Activated CD4-positive, alpha-beta memory T cell treated with anti-CD3 and anti-CD28 coated beads, Interleukin-2, amount 10 ng/mL, durations not matched to agents 7 days and 5 days (primary cell): Measurements from ENCODE around the gene DCUN1D2. TPM values are rescaled to one million over a fixed set of nuclear protein-coding genes. Genes with fewer than 3 reads are reported as not detected.
A peak's percentile ranks its signal among the peaks of the same experiment; 100 is the strongest.

Source experiments
- CTCF ChIA-PET: fragments of 350-600 bp; sonication (Branson Sonifier 250); formaldehyde crosslinking; loops from one replicate; lab custom pipeline; 2021; ENCODE audit warnings: antibody characterized with exemption, inconsistent platforms; lab: Charles Lee
- POLR2A ChIA-PET: fragments of 350-600 bp; sonication (Branson Sonifier 250); formaldehyde crosslinking; loops from one replicate; lab custom pipeline; 2021; ENCODE audit warnings: antibody characterized with exemption; lab: Charles Lee
- DNase-seq: peaks from one replicate; pipeline ENCODE4 v3.0.0-alpha.2; 2020
- H3K27ac Mint-ChIP-seq: one replicate; pipeline ENCODE4 v1.8.0; 2021; ENCODE audit warnings: mild to moderate bottlenecking, mixed read lengths
- H3K27me3 Mint-ChIP-seq: one replicate; pipeline ENCODE4 v1.8.0; 2021; ENCODE audit warnings: mixed read lengths
- H3K36me3 Mint-ChIP-seq: one replicate; pipeline ENCODE4 v1.8.0; 2021; ENCODE audit warnings: low read depth, mixed read lengths
- H3K4me1 Mint-ChIP-seq: one replicate; pipeline ENCODE4 v1.8.0; 2021; ENCODE audit warnings: mixed read lengths
- H3K4me3 Mint-ChIP-seq: one replicate; pipeline ENCODE4 v1.8.0; 2021; ENCODE audit warnings: mild to moderate bottlenecking, mixed read lengths
- H3K9me3 Mint-ChIP-seq: one replicate; pipeline ENCODE4 v1.8.0; 2021; ENCODE audit warnings: mixed read lengths
- total RNA-seq, 2 experiments: library from RNA; stranded (reverse); gene quantifications; one replicate each; pipeline ENCODE4 v1.2.3, GENCODE V29; 2021

Gene DCUN1D2
- total RNA-seq, 2 experiments from 2014 or later: 17.0 to 17.7 TPM

DNA sequence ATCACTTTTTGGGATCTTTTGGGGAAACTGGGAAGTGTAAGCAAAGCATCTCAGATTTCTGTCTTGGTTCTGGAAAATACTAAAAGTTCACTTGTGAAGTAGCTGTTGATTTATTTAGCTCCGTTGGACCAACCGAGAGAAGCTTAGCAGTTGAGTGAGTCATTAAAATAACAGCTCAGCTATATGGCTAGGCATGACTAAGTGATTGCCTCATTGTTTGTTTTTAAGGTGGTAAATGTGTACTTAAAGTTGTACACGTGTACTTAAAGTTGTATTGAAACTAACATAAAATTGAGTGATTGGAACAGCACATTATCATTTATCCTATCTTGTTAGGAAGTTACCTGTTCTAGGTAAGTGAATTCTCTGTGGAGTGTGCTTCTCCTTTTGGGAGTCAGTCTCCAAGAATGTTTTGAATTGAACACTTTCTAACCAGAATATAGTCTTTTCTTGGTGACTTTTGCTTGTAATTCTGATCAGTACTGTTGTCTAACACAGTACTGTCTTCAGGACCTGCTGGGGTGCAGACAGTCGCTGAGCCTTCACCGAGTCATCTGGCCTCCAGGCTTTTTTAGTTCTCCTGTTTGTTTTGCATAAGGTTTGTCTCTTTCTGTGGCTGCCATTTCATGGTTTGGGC, 2.9 kb upstream of the DCUN1D2 start:
- Mint-ChIP-seq H3K27me3 (no peaks in the 10 kb centered on the region), H3K27ac (peak overlapping the region; percentile 77), H3K36me3 (peaks cover 31% of the 10 kb centered on the region), H3K9me3 (no peaks in the 10 kb centered on the region), H3K4me3 (peak overlapping the region; percentile 44), H3K4me1 (peaks cover 62% of the 10 kb centered on the region)
- ChIA-PET POLR2A (interaction anchor here (0.7 to 1.8 kb wide), 2 partner anchors 94 to 283 kb away, joined by 3 to 6 read pairs; partner anchors contain the start of gene CUL4A), CTCF (no interaction called here)
- DNase-seq: no peak

DNA sequence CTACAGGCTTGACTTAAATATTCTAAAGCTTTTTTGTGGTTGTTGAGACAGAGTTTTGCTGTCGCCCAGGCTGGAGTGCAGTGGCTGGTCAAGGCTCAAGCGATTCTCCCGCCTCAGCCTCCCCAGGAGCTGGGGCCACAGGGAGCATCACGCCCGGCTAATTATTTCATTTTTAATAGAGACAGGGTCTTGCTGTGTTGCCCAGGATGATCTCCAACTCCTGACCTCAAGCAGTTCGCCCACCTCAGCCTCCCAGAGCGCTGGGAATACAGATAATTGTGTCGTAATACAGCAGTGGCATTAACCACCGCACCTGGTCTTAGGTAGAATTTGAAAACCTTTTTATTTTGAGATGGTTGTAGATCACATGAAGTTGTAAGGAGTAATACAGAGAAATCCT, 1.5 kb upstream of the DCUN1D2 start:
- H3K27me3 Mint-ChIP-seq: no peaks in the 10 kb centered on the region
- no peak for DNase-seq
- ChIA-PET POLR2A (no interaction called here), CTCF (no interaction called here)
- no peaks in the 10 kb centered on the region for H3K9me3 Mint-ChIP-seq
- peaks cover 21% of the 10 kb centered on the region for H3K36me3 Mint-ChIP-seq
- peaks cover 70% of the 10 kb centered on the region for H3K4me1 Mint-ChIP-seq
- H3K4me3 Mint-ChIP-seq: peak overlapping the region; percentile 76
- peak overlapping the region; percentile 77 for H3K27ac Mint-ChIP-seq

DNA sequence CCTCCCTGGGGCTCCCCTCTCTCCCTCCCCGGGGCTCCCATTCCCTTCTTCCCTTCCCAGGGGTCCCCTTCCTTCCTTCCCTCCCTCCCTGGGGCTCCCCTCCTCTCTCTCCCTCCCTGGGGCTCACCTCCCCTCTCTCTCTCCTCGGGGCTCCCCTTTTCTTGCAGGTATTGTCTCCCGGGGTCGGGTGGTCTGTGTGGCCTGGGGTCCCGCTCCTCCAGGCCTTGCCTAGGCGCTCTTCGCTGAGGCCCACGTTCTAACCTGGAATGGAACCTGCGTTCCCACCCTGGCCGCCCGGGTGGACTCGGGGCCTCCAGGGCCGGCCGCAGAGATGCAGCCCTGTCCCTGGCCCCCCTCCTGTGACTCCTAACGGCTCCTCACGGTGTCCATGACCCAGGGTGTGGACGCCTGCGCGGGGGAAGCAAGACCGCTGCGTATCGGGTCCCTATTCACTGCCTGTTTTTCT, 940 bp upstream of the DCUN1D2 start:
- Mint-ChIP-seq H3K9me3 (no peaks in the 10 kb centered on the region), H3K4me1 (peaks cover 69% of the 10 kb centered on the region), H3K27me3 (no peaks in the 10 kb centered on the region), H3K36me3 (peaks cover 17% of the 10 kb centered on the region), H3K27ac (peak overlapping the region; percentile 77), H3K4me3 (peak overlapping the region; percentile 76)
- ChIA-PET CTCF (no interaction called here), POLR2A (no interaction called here)
- DNase-seq: no peak

DNA sequence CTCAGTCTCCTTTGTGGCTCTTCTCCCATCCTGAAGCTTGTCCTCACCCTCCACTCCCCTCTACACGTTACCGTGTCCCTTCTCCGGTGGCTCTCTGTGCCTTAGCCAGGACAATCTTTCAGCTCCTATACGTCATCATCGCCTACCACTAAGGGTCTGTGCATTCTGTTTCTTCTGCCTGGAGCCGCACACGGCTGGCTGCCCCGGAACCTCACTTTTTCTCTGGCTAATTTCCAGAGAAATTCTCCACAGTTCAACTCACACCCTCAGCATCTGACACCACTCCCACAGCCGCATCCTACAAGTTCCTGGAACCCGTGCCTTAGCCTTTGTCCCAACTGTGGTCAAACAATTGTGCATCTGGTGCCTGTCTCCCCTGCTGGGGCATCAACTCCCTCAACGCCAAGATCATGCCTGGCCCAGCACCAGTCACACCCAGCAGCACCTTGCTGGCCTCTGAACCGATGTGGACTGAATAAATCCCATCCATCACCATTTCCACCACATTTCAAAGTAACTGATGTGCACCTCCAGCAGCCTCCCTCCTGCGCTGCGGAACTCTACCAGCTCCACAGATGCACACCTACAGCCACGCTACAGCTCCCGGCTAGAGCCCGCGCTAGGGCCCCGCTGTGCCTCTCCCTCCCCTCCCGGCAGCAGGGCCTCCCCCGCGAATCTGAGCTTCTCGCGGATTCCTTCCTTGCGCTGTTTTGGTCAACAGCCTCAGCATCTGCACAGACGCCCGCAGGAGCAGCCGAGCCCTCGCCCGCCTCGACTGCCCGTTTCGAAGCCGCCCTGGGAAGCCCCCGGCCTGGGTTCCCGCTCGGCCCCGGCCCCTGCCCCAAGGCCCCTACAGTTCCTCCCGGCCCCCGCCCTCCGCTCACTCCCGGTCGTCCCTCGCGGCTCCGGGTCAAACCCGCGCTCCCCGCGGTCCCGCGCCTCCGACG, 689 bp downstream of the DCUN1D2 start:
- POLR2A ChIA-PET: interaction anchor here (0.7 to 2.5 kb wide), 12 partner anchors 9 to 576 kb away, joined by 3 to 13 read pairs (median 3); partner anchors contain the start of genes ADPRHL1, CUL4A and TFDP1
- CTCF ChIA-PET: interaction anchor here (1.4 kb wide), 1 partner anchor 96 kb away, joined by 3 read pairs; no protein-coding TSS in a partner anchor

DNA sequence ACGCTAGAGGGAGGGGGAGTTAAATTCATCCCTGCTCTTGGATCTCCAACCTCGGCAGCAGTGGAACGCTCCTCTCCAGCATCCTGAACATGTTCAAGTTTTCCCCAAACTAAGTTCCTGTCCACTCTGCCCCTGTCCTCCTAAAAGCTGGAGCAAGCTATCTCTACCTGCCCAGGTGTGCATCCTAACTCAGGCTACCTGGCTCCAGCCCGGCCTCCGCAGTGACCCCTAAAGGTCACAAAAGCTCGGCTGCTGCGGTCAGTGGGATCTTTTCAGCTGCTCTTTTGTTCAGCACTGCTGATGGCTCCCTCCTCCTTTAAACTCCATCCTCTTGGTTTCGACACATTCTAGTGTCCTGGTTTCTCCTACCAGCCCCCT, 1.4 kb downstream of the DCUN1D2 start:
- Mint-ChIP-seq H3K27ac (no peak overlapping the region), H3K4me3 (peak overlapping the region; percentile 93), H3K4me1 (peaks cover 50% of the 10 kb centered on the region), H3K36me3 (peaks cover 3% of the 10 kb centered on the region), H3K27me3 (no peaks in the 10 kb centered on the region), H3K9me3 (no peaks in the 10 kb centered on the region)
- POLR2A ChIA-PET: interaction anchor here (0.8 to 2.5 kb wide), 5 partner anchors 15 to 280 kb away, joined by 3 to 13 read pairs (median 4); partner anchors contain the start of genes ADPRHL1 and CUL4A
- CTCF ChIA-PET: no interaction called here
- DNase-seq: no peak

More for the DNA sequence above, 689 bp downstream of the DCUN1D2 start:
- peaks cover 56% of the 10 kb centered on the region for H3K4me1 Mint-ChIP-seq
- H3K9me3 Mint-ChIP-seq: no peaks in the 10 kb centered on the region
- peaks cover 5% of the 10 kb centered on the region for H3K36me3 Mint-ChIP-seq
- H3K27me3 Mint-ChIP-seq: no peaks in the 10 kb centered on the region
- peak; percentile 53 for DNase-seq
- H3K4me3 Mint-ChIP-seq: peak overlapping the region; percentile 93
- H3K27ac Mint-ChIP-seq: peak overlapping the region; percentile 79

DNA sequence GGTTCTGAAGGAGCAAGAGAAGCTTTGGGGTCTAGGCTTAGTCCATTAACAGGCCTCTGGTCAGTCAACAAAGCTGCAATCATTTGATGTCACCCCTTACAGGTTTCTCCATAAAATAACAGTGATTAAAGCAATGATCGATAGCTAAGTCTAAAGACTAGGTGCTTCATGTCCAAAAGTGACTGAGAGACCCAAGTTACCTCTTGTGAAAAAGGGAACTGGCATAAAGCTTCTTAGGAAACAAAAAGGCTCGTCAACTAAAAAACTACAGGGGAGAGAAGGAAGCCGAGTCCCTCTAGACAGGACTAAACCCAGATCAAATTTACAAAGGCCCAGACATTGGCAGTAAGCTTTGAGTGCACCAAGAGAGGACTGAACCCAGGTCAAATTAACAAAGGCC, 2.2 kb downstream of the DCUN1D2 start:
- H3K27me3 Mint-ChIP-seq: no peaks in the 10 kb centered on the region
- POLR2A ChIA-PET: interaction anchor here (1.8 kb wide), 1 partner anchor 23 kb away, joined by 5 read pairs; no protein-coding TSS in a partner anchor
- DNase-seq: no peak
- no peaks in the 10 kb centered on the region for H3K9me3 Mint-ChIP-seq
- no peak overlapping the region for H3K4me3 Mint-ChIP-seq
- H3K4me1 Mint-ChIP-seq: peaks cover 41% of the 10 kb centered on the region
- peaks cover 4% of the 10 kb centered on the region for H3K36me3 Mint-ChIP-seq
- CTCF ChIA-PET: interaction anchor here (0.5 kb wide), 1 partner anchor 1001 kb away, joined by 3 read pairs; no protein-coding TSS in a partner anchor
- H3K27ac Mint-ChIP-seq: no peak overlapping the region

DNA sequence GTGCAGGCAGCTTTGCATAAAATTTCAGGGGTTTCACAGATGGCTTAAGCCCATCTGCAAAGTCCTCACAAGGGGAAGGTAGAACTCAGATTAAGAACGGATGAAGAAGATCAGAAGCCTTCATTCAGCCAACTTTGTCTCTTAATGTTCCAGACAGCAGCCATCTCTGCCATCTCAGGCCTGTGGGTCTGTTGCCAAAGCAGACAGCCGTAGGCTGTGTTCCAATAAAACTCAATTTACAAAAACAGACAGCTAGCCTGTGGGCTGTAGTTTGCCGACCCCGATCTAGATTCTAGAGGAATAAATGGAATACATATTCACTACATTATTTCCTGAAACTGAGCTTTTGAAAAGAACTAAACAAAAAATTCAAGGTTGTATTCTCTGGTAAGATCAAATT, 3.8 kb downstream of the DCUN1D2 start:
- CTCF ChIA-PET: no interaction called here
- no peaks in the 10 kb centered on the region for H3K9me3 Mint-ChIP-seq
- H3K4me3 Mint-ChIP-seq: no peak overlapping the region
- POLR2A ChIA-PET: no interaction called here
- no peak overlapping the region for H3K27ac Mint-ChIP-seq
- H3K4me1 Mint-ChIP-seq: peaks cover 27% of the 10 kb centered on the region
- peaks cover 8% of the 10 kb centered on the region for H3K36me3 Mint-ChIP-seq
- no peaks in the 10 kb centered on the region for H3K27me3 Mint-ChIP-seq
- no peak for DNase-seq

DNA sequence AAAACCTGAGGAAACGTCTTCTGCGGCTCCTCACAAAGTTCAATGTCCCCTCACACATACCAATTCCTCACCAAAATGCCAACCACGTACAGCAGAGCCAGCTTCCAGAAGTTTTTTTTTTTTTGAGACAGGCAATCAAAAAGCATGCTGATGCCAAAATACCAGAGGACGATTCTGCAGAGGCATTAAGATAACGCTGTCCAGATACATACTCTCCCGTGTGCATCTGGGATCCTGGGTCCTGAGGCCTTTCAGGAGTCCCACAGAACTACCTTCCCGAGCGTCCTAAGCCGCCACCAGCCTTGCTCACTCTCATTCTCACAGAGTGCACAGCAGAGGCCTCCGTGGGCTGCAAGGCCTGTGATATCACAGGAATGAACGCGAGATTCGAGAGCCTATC, 5.0 kb downstream of the DCUN1D2 start:
- Mint-ChIP-seq H3K27ac (no peak overlapping the region), H3K36me3 (peaks cover 8% of the 10 kb centered on the region), H3K4me3 (no peak overlapping the region), H3K27me3 (no peaks in the 10 kb centered on the region), H3K9me3 (no peaks in the 10 kb centered on the region), H3K4me1 (peaks cover 26% of the 10 kb centered on the region)
- no peak for DNase-seq
- POLR2A ChIA-PET: no interaction called here
- CTCF ChIA-PET: no interaction called here

DNA sequence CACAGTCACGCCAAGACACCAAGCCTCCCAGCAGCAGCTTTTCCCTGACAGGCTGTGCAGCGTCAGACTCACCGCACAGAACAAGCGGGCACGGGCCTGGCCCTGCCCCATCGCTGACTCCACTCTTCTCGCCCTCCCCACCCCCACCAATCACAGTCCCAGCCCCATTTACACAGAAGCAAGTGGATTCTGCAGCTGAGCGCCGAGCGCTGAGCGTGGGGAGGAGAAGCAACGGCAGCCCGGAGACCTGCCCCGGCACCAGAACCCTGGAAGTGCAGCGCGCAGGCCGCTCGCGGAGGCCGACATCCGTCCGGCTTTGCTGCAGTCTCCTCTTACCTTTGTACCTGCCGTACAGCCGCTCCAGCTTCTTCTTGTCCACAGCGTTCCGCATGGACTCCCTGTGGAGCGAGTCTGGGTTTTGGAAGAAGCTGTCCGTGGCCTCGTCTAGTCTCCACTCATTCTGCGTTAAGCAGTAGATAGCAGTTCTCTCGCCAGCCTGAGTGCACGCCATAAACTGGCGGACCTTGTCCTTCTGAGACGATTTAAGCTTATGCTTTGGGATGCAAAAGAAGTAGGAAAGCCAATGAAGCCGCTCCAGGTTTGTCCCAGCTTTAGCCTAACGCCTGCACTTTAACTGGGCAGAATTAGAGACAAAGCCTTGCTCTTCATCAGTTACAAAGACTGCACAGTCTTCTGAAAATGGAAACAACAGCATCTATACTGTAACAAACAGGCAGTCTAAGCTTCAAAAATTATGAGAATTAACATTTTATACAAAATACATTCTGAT, 6.8 kb downstream of the DCUN1D2 start:
- POLR2A ChIA-PET: interaction anchor here (0.6 kb wide), 1 partner anchor 411 kb away, joined by 4 read pairs; no protein-coding TSS in a partner anchor
- DNase-seq: no peak
- H3K36me3 Mint-ChIP-seq: peaks cover 8% of the 10 kb centered on the region
- H3K4me3 Mint-ChIP-seq: no peak overlapping the region
- no peaks in the 10 kb centered on the region for H3K27me3 Mint-ChIP-seq
- CTCF ChIA-PET: no interaction called here
- H3K27ac Mint-ChIP-seq: no peak overlapping the region
- H3K9me3 Mint-ChIP-seq: no peaks in the 10 kb centered on the region
- H3K4me1 Mint-ChIP-seq: peaks cover 12% of the 10 kb centered on the region

DNA sequence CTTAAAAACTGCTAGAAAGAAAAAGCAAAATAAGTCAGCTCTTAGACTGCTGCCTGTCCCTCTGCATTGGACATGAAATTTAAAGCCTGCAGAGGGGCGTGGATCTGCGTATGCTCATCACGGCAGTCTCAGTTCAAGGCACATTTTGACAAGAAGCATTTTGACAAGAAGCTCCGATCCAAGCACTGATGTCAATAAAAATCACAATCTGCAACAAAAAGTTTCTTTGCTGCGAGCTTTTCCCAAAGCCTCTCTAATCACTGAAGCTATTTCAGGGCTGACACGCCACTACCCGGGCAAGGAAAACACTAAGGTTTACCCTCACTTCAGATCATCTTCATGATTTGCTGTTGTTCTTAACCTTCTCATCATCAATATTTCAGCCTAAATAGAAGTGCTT, 7.4 kb downstream of the DCUN1D2 start:
- no peak overlapping the region for H3K27ac Mint-ChIP-seq
- no peaks in the 10 kb centered on the region for H3K27me3 Mint-ChIP-seq
- peaks cover 13% of the 10 kb centered on the region for H3K36me3 Mint-ChIP-seq
- POLR2A ChIA-PET: interaction anchor here (0.6 kb wide), 1 partner anchor 412 kb away, joined by 4 read pairs; no protein-coding TSS in a partner anchor
- H3K4me3 Mint-ChIP-seq: no peak overlapping the region
- peaks cover 6% of the 10 kb centered on the region for H3K4me1 Mint-ChIP-seq
- CTCF ChIA-PET: no interaction called here
- DNase-seq: no peak
- H3K9me3 Mint-ChIP-seq: no peaks in the 10 kb centered on the region

DNA sequence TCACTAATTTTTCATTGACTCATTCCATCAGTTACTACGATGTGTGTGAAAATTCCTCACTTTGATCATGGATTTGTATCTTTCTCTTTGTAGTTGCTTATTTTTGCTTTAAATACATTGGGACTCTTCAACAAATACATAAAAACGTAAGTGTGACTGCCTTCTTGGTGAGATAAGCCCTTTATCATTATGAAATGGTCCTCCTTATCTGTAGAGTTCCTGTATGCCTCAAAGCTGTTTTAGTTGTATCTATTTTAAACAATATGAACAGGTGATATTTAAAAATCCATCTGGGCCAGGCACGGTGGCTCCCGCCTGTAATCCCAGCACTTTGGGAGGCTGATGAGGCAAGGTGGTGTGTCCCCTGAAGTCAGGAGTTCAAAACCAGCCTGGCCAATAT, 11.3 kb downstream of the DCUN1D2 start:
- Mint-ChIP-seq H3K9me3 (no peaks in the 10 kb centered on the region), H3K27me3 (no peaks in the 10 kb centered on the region), H3K4me3 (no peak overlapping the region), H3K36me3 (peaks cover 22% of the 10 kb centered on the region), H3K4me1 (no peaks in the 10 kb centered on the region), H3K27ac (no peak overlapping the region)
- CTCF ChIA-PET: no interaction called here
- no peak for DNase-seq
- POLR2A ChIA-PET: no interaction called here

DNA sequence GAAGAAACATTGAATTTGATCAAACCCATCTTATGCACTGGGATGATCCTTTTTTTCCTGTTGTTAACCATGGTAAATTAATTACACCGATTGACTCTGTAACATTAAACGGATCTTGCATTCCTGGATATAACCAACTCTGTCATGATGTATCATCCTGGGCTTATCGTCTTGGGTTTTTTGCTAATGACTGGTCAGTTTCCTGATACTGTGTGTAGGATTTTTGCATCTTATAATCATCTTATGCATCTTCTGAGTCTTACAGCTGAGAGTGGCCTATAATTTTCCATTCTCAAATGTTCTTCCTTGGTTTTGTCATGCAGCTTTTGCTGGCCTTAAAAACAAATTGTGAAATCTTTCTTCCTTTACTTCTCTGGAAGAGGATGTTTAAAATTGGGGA, 12.8 kb downstream of the DCUN1D2 start:
- POLR2A ChIA-PET: interaction anchor here (1.2 kb wide), 1 partner anchor 12 kb away, joined by 3 read pairs; no protein-coding TSS in a partner anchor
- CTCF ChIA-PET: no interaction called here
- H3K36me3 Mint-ChIP-seq: peaks cover 19% of the 10 kb centered on the region
- DNase-seq: no peak
- H3K4me3 Mint-ChIP-seq: no peak overlapping the region
- no peaks in the 10 kb centered on the region for H3K4me1 Mint-ChIP-seq
- no peaks in the 10 kb centered on the region for H3K9me3 Mint-ChIP-seq
- no peak overlapping the region for H3K27ac Mint-ChIP-seq
- H3K27me3 Mint-ChIP-seq: no peaks in the 10 kb centered on the region
